ENCODE data around the gene CD4.

CD4 gene

GRCh38 chr12:6778217-6778573 is 11.1 kb upstream of the CD4 start:
- TF ChIP-seq CTCF (IDR thresholded peaks at IDR 0.05; ENCODE audit: borderline replicate concordance, control extremely low read depth, extremely low read depth, insufficient read depth, missing control alignments): no peak

GRCh38 chr12:6778574-6779550 is 10.5 kb upstream of the CD4 start:
- in situ Hi-C loops (cut with MboI; ENCODE audit: low sequenced_read_pairs, unreplicated experiment): no loop called here
- peak; percentile 95 for TF ChIP-seq CTCF (IDR thresholded peaks at IDR 0.05; ENCODE audit: borderline replicate concordance, control extremely low read depth, extremely low read depth, insufficient read depth, missing control alignments)
- peak; percentile 86 for DNase-seq (ENCODE audit: low spot score)

More at GRCh38 chr12:6778217-6778573, 11.1 kb upstream of the CD4 start:
- in situ Hi-C loops (cut with MboI; ENCODE audit: low sequenced_read_pairs, unreplicated experiment): no loop called here
- DNase-seq (ENCODE audit: low spot score): no peak

GRCh38 chr12:6779708-6780432 is 9.5 kb upstream of the CD4 start:
- in situ Hi-C loops (cut with MboI; ENCODE audit: low sequenced_read_pairs, unreplicated experiment): loop anchor here (5.0 kb wide), 1 partner anchor 37 kb away; no protein-coding TSS in a partner anchor
- DNase-seq (ENCODE audit: low spot score): no peak
- no peak for TF ChIP-seq CTCF (IDR thresholded peaks at IDR 0.05; ENCODE audit: borderline replicate concordance, control extremely low read depth, extremely low read depth, insufficient read depth, missing control alignments)

- in situ Hi-C loops (cut with MboI; ENCODE audit: low sequenced_read_pairs, unreplicated experiment): loop anchor here (5.0 kb wide), 1 partner anchor 37 kb away; no protein-coding TSS in a partner anchor
- DNase-seq (ENCODE audit: low spot score): no peak
- no peak for TF ChIP-seq CTCF (IDR thresholded peaks at IDR 0.05; ENCODE audit: borderline replicate concordance, control extremely low read depth, extremely low read depth, insufficient read depth, missing control alignments)
Measured at GRCh38 chr12:6780573-6780972, 8.8 kb upstream of the CD4 start.

- TF ChIP-seq CTCF (IDR thresholded peaks at IDR 0.05; ENCODE audit: borderline replicate concordance, control extremely low read depth, extremely low read depth, insufficient read depth, missing control alignments): no peak
- no peak for DNase-seq (ENCODE audit: low spot score)
- in situ Hi-C loops (cut with MboI; ENCODE audit: low sequenced_read_pairs, unreplicated experiment): loop anchor here (5.0 kb wide), 1 partner anchor 35 kb away; no protein-coding TSS in a partner anchor
Measured at GRCh38 chr12:6782119-6782518, 7.2 kb upstream of the CD4 start.

GRCh38 chr12:6782850-6783566 is 6.3 kb upstream of the CD4 start:
- DNase-seq (ENCODE audit: low spot score): no peak
- TF ChIP-seq CTCF (IDR thresholded peaks at IDR 0.05; ENCODE audit: borderline replicate concordance, control extremely low read depth, extremely low read depth, insufficient read depth, missing control alignments): no peak
- in situ Hi-C loops (cut with MboI; ENCODE audit: low sequenced_read_pairs, unreplicated experiment): loop anchor here (5.0 kb wide), 1 partner anchor 34 kb away; no protein-coding TSS in a partner anchor

Measured in GM13976 (cell line).